Measurements from ENCODE around the gene CDC42BPA. TPM values are rescaled to one million over a fixed set of nuclear protein-coding genes. Genes with fewer than 3 reads are reported as not detected.

CDC42BPA gene
- total RNA-seq, 1 experiment from 2014 or later, result 102 TPM

DNA sequence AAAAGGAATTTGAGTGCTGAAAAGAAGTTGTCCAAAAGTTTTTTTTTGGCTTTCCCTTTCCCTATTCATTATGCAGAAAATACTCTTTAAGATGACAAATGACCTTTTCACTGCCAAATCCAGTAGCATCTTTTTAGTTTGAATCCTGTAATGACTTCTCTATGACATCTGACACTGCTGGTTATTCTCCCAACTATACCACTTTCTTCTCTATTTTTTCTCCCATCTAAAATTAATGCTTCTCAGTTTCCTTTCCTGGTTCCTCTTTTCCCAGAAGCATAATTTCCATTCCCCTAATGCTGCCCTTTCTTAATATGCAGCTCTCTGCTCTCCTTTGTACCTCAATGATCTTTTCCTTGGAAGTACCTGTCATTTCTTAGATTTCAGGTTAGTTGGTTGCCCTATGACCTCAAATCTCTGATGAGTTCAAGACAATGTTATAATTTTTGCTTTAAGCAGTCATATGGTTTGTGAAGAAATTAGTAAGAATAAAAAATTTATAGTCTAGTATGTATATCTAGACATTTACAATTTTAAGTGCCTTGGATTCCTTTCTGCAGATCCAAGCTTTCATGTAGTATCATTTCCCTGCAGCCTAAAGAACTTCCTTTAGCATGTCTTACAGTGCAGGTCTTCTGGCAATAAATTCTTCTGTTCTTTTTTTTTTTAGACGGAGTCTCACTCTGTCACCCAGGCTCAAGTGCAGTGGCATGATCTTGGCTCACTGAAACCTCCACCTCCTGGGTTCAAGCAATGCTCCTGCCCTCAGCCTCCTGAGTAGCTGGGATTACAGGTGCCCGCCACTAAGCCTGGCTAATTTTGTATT, 150.8 kb downstream of the CDC42BPA start:
- Mint-ChIP-seq H3K4me1 (ENCODE audit: insufficient read depth, unreplicated experiment) (peaks cover 10% of the 10 kb centered on the region), H3K36me3 (ENCODE audit: insufficient read depth, unreplicated experiment) (no peaks in the 10 kb centered on the region), H3K27ac (ENCODE audit: low read depth, unreplicated experiment) (no peak overlapping the region), H3K4me3 (ENCODE audit: unreplicated experiment) (no peak overlapping the region), H3K9me3 (ENCODE audit: unreplicated experiment) (no peaks in the 10 kb centered on the region), H3K27me3 (ENCODE audit: insufficient read depth, unreplicated experiment) (no peaks in the 10 kb centered on the region)
- DNase-seq (ENCODE audit: unreplicated experiment), result no peak
- BruUV-seq (replicated peaks), result no TSS peak
- ChIA-PET CTCF (interaction anchor here (0.6 to 1.2 kb wide), 3 partner anchors 7 to 1060 kb away, joined by 3 to 5 read pairs (median 3); no protein-coding TSS in a partner anchor), POLR2A (interaction anchor here (0.6 to 0.7 kb wide), 2 partner anchors 149 to 1742 kb away, joined by 3 read pairs; no protein-coding TSS in a partner anchor)
- intact Hi-C loops (cut with micrococcal nuclease), result no loop called here
- TF ChIP-seq, protein P1, sequence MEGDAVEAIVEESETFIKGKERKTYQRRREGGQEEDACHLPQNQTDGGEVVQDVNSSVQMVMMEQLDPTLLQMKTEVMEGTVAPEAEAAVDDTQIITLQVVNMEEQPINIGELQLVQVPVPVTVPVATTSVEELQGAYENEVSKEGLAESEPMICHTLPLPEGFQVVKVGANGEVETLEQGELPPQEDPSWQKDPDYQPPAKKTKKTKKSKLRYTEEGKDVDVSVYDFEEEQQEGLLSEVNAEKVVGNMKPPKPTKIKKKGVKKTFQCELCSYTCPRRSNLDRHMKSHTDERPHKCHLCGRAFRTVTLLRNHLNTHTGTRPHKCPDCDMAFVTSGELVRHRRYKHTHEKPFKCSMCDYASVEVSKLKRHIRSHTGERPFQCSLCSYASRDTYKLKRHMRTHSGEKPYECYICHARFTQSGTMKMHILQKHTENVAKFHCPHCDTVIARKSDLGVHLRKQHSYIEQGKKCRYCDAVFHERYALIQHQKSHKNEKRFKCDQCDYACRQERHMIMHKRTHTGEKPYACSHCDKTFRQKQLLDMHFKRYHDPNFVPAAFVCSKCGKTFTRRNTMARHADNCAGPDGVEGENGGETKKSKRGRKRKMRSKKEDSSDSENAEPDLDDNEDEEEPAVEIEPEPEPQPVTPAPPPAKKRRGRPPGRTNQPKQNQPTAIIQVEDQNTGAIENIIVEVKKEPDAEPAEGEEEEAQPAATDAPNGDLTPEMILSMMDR (IDR thresholded peaks at IDR 0.05; ENCODE audit: unreplicated experiment), result no peak

DNA sequence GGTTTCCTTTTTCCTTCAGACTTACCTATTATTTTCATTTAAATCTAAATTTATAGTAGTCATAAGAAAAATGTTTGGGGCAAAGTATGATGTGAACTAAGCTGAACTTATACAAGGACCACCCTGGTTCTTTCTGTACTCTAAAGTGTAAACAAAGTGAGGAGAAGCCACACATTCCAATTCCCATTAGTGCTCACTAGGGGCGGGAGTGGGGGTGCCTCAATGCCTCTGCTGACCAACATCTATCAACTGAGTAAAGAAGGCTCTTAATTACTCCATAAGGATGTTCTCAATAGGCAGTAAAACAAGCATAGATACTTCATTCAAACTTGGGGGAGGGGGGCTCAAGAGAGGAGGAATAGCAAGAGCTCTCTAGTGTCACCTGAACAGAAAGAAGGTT, 151.7 kb downstream of the CDC42BPA start:
- no TSS peak for BruUV-seq (replicated peaks)
- intact Hi-C loops (cut with micrococcal nuclease), result no loop called here
- Mint-ChIP-seq H3K27ac (ENCODE audit: low read depth, unreplicated experiment) (no peak overlapping the region), H3K4me1 (ENCODE audit: insufficient read depth, unreplicated experiment) (peaks cover 6% of the 10 kb centered on the region), H3K9me3 (ENCODE audit: unreplicated experiment) (no peaks in the 10 kb centered on the region), H3K27me3 (ENCODE audit: insufficient read depth, unreplicated experiment) (no peaks in the 10 kb centered on the region), H3K4me3 (ENCODE audit: unreplicated experiment) (no peak overlapping the region), H3K36me3 (ENCODE audit: insufficient read depth, unreplicated experiment) (no peaks in the 10 kb centered on the region)
- TF ChIP-seq, protein P1 (IDR thresholded peaks at IDR 0.05; ENCODE audit: unreplicated experiment), result no peak
- CTCF ChIA-PET, result interaction anchor here (0.6 to 1.2 kb wide), 4 partner anchors 8 to 187 kb away, joined by 3 to 5 read pairs (median 3); no protein-coding TSS in a partner anchor
- POLR2A ChIA-PET, result interaction anchor here (0.7 to 1.0 kb wide), 3 partner anchors 10 to 1774 kb away, joined by 3 to 6 read pairs (median 3); no protein-coding TSS in a partner anchor
- no peak for DNase-seq (ENCODE audit: unreplicated experiment)

DNA sequence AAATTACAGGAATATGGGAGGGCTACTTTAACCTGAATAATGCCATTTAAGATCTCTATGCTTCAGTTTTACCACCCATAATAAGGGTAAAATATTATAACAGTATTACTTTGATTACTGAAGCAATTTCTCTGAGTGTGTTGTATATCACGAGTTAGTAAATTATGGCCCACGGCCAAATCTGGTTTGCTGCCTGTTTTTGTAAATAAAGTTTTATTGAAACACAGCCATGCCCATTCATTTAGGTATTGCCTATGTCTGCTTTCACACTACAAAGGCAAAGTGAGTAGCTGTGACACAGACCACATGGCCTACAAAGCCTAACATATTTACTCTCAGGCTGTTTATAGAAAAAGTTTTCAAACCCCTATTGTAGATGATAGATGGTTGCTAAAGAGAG, 156.8 kb downstream of the CDC42BPA start:
- CTCF ChIA-PET, result interaction anchor here (1.1 kb wide), 1 partner anchor 16 kb away, joined by 6 read pairs; no protein-coding TSS in a partner anchor
- POLR2A ChIA-PET, result interaction anchor here (0.8 to 0.9 kb wide), 2 partner anchors 13 to 22 kb away, joined by 3 to 4 read pairs; no protein-coding TSS in a partner anchor
- Mint-ChIP-seq H3K27me3 (ENCODE audit: insufficient read depth, unreplicated experiment) (no peaks in the 10 kb centered on the region), H3K4me1 (ENCODE audit: insufficient read depth, unreplicated experiment) (peaks cover 5% of the 10 kb centered on the region), H3K27ac (ENCODE audit: low read depth, unreplicated experiment) (no peak overlapping the region), H3K4me3 (ENCODE audit: unreplicated experiment) (no peak overlapping the region), H3K9me3 (ENCODE audit: unreplicated experiment) (peaks cover 8% of the 10 kb centered on the region), H3K36me3 (ENCODE audit: insufficient read depth, unreplicated experiment) (peaks cover 31% of the 10 kb centered on the region)
- intact Hi-C loops (cut with micrococcal nuclease), result no loop called here
- TF ChIP-seq, protein P1 (IDR thresholded peaks at IDR 0.05; ENCODE audit: unreplicated experiment), result no peak
- DNase-seq (ENCODE audit: unreplicated experiment), result no peak
- BruUV-seq (replicated peaks), result no TSS peak

- Mint-ChIP-seq H3K4me3 (ENCODE audit: unreplicated experiment) (no peak overlapping the region), H3K27ac (ENCODE audit: low read depth, unreplicated experiment) (no peak overlapping the region), H3K27me3 (ENCODE audit: insufficient read depth, unreplicated experiment) (no peaks in the 10 kb centered on the region), H3K4me1 (ENCODE audit: insufficient read depth, unreplicated experiment) (peaks cover 5% of the 10 kb centered on the region), H3K9me3 (ENCODE audit: unreplicated experiment) (peaks cover 8% of the 10 kb centered on the region), H3K36me3 (ENCODE audit: insufficient read depth, unreplicated experiment) (peaks cover 33% of the 10 kb centered on the region)
- intact Hi-C loops (cut with micrococcal nuclease), result no loop called here
- POLR2A ChIA-PET, result interaction anchor here (0.5 kb wide), 1 partner anchor 11 kb away, joined by 3 read pairs; no protein-coding TSS in a partner anchor
- TF ChIP-seq, protein P1 (IDR thresholded peaks at IDR 0.05; ENCODE audit: unreplicated experiment), result no peak
- BruUV-seq (replicated peaks), result no TSS peak
- CTCF ChIA-PET, result no interaction called here
- DNase-seq (ENCODE audit: unreplicated experiment), result no peak
Observed at GRCh38 chr1:227156520-227156919, 161.8 kb downstream of the CDC42BPA start.
